Loucy (cell line): ENCODE data around the gene LSR.

ENCODE experiments used
- H2AFZ ChIP-seq: fragments of 200-600 bp; sonication (generic); 2 replicates; pipeline ENCODE4 v1.6.0; 2016; ENCODE audit warnings: antibody characterized with exemption, mild to moderate bottlenecking, low read length, moderate library complexity
- H3F3A ChIP-seq: fragments of 200-600 bp; 2 replicates; pipeline ENCODE4 v1.6.0; 2016; ENCODE audit warnings: antibody characterized with exemption, low read depth, mild to moderate bottlenecking
- H3K27me3 ChIP-seq: fragments of 200-600 bp; sonication (generic); 2 replicates; pipeline ENCODE4 v1.6.1; 2014; ENCODE audit warnings: low read length, mild to moderate bottlenecking; ENCODE audit not compliant: insufficient read depth, poor library complexity, severe bottlenecking
- H3K36me3 ChIP-seq: fragments of 200-600 bp; sonication (generic); 2 replicates; pipeline ENCODE4 v1.6.1; 2016; ENCODE audit warnings: low read length; ENCODE audit not compliant: insufficient read depth
- H3K4me1 ChIP-seq: fragments of 200-600 bp; sonication (generic); 2 replicates; pipeline ENCODE4 v1.5.1; 2014; ENCODE audit warnings: low read length, mild to moderate bottlenecking; ENCODE audit not compliant: insufficient read depth, poor library complexity, severe bottlenecking
- H3K4me2 ChIP-seq: fragments of 200-600 bp; sonication (generic); 2 replicates; pipeline ENCODE4 v1.6.0; 2014; ENCODE audit warnings: antibody characterized with exemption, low read length, low read depth, mild to moderate bottlenecking; ENCODE audit not compliant: poor library complexity, severe bottlenecking
- H3K4me3 ChIP-seq: fragments of 200-600 bp; sonication (generic); 2 replicates; pipeline ENCODE4 v1.5.1; 2014; ENCODE audit warnings: low read length, mild to moderate bottlenecking, mixed read lengths; ENCODE audit not compliant: poor library complexity, severe bottlenecking
- H3K79me2 ChIP-seq: fragments of 200-600 bp; sonication (generic); 2 replicates; pipeline ENCODE4 v1.6.1; 2014; ENCODE audit warnings: low read length; ENCODE audit not compliant: insufficient read depth
- H3K9ac ChIP-seq: fragments of 200-600 bp; sonication (generic); 2 replicates; pipeline ENCODE4 v1.6.0; 2014; ENCODE audit warnings: mild to moderate bottlenecking, low read depth, low read length, moderate library complexity; ENCODE audit not compliant: poor library complexity, severe bottlenecking
- H3K9me2 ChIP-seq: fragments of 200-600 bp; sonication (generic); replicated peaks from 2 replicates; pipeline ENCODE4 v1.6.1; 2016; ENCODE audit warnings: low read depth, low read length, mixed read lengths
- H3K9me3 ChIP-seq: fragments of 200-600 bp; sonication (generic); 2 replicates; pipeline ENCODE4 v1.6.1; 2014; ENCODE audit warnings: mild to moderate bottlenecking, antibody characterized with exemption, low read length, low read depth; ENCODE audit not compliant: insufficient read depth
- H4K20me1 ChIP-seq: fragments of 200-600 bp; sonication (generic); 2 replicates; pipeline ENCODE4 v1.6.0; 2014; ENCODE audit warnings: antibody characterized with exemption, low read length, mild to moderate bottlenecking; ENCODE audit not compliant: insufficient read depth, poor library complexity, severe bottlenecking
- EZH2phosphoT487 ChIP-seq: fragments of 200-600 bp; IDR thresholded peaks from 2 replicates; pipeline ENCODE4 v1.6.1; 2018; ENCODE audit warnings: antibody characterized with exemption, mild to moderate bottlenecking, moderate library complexity, borderline replicate concordance
- TF ChIP-seq, protein P1 (sequence below): fragments of 200-600 bp; sonication (generic); conservative IDR thresholded peaks from 2 replicates; pipeline ENCODE4 v1.5.1; 2014; ENCODE audit warnings: mild to moderate bottlenecking, antibody characterized with exemption, low read length

LSR gene

DNA sequence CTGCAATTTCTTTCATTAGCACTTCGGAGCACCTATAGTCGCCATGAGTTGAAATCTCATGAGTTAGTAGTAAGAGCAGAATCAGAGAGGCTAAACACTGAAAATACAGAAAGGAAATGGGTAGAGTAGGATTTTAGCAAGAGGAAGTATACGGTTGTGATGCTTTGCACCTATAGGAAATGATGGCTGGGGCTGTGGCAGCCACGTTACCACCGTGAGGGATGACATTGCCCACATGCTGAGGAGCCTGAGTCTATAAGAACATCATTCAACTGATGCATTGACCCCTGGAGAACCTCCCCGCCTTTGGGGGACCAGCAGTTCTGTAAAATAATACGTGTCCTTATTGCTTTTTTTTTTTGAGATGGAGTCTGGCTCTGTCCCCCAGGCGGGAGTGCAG, 40.7 kb upstream of the LSR start:
- H3F3A ChIP-seq, result peaks cover 7% of the 10 kb centered on the region; the same call in 1 of the 2 replicates
- no peaks in the 10 kb centered on the region for H3K36me3 ChIP-seq
- H3K4me2 ChIP-seq, result no peak overlapping the region
- no peaks in the 10 kb centered on the region for H4K20me1 ChIP-seq
- TF ChIP-seq, protein P1, sequence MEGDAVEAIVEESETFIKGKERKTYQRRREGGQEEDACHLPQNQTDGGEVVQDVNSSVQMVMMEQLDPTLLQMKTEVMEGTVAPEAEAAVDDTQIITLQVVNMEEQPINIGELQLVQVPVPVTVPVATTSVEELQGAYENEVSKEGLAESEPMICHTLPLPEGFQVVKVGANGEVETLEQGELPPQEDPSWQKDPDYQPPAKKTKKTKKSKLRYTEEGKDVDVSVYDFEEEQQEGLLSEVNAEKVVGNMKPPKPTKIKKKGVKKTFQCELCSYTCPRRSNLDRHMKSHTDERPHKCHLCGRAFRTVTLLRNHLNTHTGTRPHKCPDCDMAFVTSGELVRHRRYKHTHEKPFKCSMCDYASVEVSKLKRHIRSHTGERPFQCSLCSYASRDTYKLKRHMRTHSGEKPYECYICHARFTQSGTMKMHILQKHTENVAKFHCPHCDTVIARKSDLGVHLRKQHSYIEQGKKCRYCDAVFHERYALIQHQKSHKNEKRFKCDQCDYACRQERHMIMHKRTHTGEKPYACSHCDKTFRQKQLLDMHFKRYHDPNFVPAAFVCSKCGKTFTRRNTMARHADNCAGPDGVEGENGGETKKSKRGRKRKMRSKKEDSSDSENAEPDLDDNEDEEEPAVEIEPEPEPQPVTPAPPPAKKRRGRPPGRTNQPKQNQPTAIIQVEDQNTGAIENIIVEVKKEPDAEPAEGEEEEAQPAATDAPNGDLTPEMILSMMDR, result no peak
- no peak for TF ChIP-seq EZH2phosphoT487
- no peak overlapping the region for H3K9ac ChIP-seq
- H3K4me1 ChIP-seq, result peaks cover 39% of the 10 kb centered on the region
- no peaks in the 10 kb centered on the region for H3K27me3 ChIP-seq
- H3K9me3 ChIP-seq, result no peaks in the 10 kb centered on the region
- no peaks in the 10 kb centered on the region for H3K9me2 ChIP-seq
- no peak overlapping the region for H2AFZ ChIP-seq
- no peak overlapping the region for H3K4me3 ChIP-seq
- no peaks in the 10 kb centered on the region for H3K79me2 ChIP-seq

DNA sequence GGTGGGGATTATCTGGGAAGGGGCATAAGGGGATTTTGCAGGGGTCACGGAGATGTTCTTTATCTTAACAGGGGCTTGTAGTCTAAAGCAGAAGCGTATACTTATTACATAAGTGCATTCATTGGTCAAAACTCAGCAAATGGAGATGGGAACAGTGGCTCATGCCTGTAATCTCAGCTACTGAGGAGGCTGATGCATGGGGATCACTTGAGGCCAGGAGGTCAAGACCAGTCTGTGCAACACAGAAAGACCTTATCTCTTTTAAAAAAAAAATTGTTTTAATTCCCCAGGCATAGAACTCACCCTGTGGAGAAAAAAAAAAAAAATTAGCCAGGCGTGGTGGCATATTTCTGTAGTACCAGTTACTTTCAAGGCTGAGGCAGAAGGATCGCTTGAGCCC, 39.2 kb upstream of the LSR start:
- no peak for TF ChIP-seq EZH2phosphoT487
- TF ChIP-seq, protein P1, result no peak

DNA sequence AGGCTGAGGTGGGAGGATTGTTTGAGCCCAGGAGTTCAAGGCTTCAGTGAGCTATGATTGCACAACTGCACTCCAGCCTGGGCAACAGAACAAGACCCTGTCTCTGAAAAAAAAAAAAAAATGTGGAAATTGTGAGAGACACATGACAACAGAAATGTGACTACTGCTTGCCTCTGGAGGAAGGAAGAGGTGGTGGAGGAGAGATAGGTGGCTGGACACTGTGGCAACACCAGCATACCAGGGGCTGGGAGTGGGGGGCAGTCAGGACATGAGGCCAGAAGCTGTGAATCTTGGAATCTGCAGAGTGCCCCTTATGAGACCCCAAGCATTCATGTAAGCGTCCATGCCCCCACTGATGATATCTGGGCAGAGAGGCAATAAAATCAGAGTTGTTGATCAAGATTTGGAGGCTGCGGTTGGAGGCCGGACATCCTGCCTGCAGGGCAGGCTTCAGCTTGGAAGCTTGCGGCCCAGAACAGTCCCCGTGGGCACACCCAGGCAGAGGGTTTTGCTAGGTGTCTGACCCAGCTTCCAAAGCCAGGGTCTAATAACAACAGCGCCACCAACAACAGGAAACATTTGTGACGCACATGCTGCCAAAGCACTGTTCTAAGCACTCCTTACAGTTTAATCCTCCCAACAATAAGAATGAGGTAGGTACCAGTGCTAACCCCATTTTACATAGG, 37.1 kb upstream of the LSR start:
- TF ChIP-seq, protein P1, result peak; percentile 50
- peak; percentile 64; the same call in 1 of the 2 replicates for TF ChIP-seq EZH2phosphoT487
- Histone ChIP-seq H3K4me2 (peak overlapping the region; percentile 62), H3K4me1 (peaks cover 32% of the 10 kb centered on the region)

More for the DNA sequence above, 39.2 kb upstream of the LSR start:
- Histone ChIP-seq H3K4me3 (no peak overlapping the region), H3K36me3 (no peaks in the 10 kb centered on the region), H3K4me1 (peaks cover 49% of the 10 kb centered on the region), H3F3A (peaks cover 7% of the 10 kb centered on the region; the same call in 1 of the 2 replicates), H3K9me3 (no peaks in the 10 kb centered on the region), H3K4me2 (no peak overlapping the region), H2AFZ (no peak overlapping the region), H3K79me2 (no peaks in the 10 kb centered on the region), H3K27me3 (no peaks in the 10 kb centered on the region), H4K20me1 (no peaks in the 10 kb centered on the region), H3K9me2 (no peaks in the 10 kb centered on the region), H3K9ac (no peak overlapping the region)

More for the DNA sequence above, 37.1 kb upstream of the LSR start:
- no peak overlapping the region for H2AFZ ChIP-seq
- no peaks in the 10 kb centered on the region for H3K79me2 ChIP-seq
- H3K4me3 ChIP-seq, result peak overlapping the region; percentile 28
- no peaks in the 10 kb centered on the region for H3K36me3 ChIP-seq
- H3F3A ChIP-seq, result peaks cover 7% of the 10 kb centered on the region; the same call in 1 of the 2 replicates
- H4K20me1 ChIP-seq, result no peaks in the 10 kb centered on the region
- H3K9ac ChIP-seq, result no peak overlapping the region
- H3K9me3 ChIP-seq, result no peaks in the 10 kb centered on the region
- no peaks in the 10 kb centered on the region for H3K27me3 ChIP-seq
- H3K9me2 ChIP-seq, result no peaks in the 10 kb centered on the region
